Measurements from ENCODE around the gene SLC10A3.

- TF ChIP-seq CTCF (IDR thresholded peaks at IDR 0.05; ENCODE audit: low read length) (no peak), EZH2 (IDR thresholded peaks at IDR 0.05; ENCODE audit: borderline replicate concordance, low read length) (no peak)
Observed at GRCh38 chrX:154470914-154471568, 19.4 kb downstream of the SLC10A3 start.

Data from OCI-LY1 (cell line).